K562 (cell line): ENCODE results near the gene HOXD4. TPM values are rescaled to one million over a fixed set of nuclear protein-coding genes. Genes with fewer than 3 reads are reported as not detected.

Source experiments
- ATAC-seq: fragments of 200-7000 bp; cut with Tn5 transposase; 3 replicates; pipeline ENCODE4 v1.9.1; 2020; ENCODE audit warnings: moderate library complexity
- BruUV-seq: library from RNA; stranded (reverse); fragments of 400-500 nt; replicated peaks from 2 replicates; lab custom pipeline; 2021; lab: Mats Ljungman, UMichigan
- CTCF ChIA-PET: fragments of 300-600 bp; formaldehyde crosslinking; extraction: SDS; loops from one replicate; lab custom pipeline; 2021; ENCODE audit warnings: low intra/inter-chr PET ratio; lab: Yijun Ruan, JAX
- POLR2A ChIA-PET: fragments of 300-600, 350-650 bp; sonication (Branson Sonifier 250); formaldehyde crosslinking; extraction: SDS; loops from one replicate; lab custom pipeline; 2021; ENCODE audit warnings: antibody characterized with exemption, inconsistent platforms; lab: Yijun Ruan, JAX
- DNase-seq, 4 experiments: peaks; one replicate each; pipeline versions ENCODE4 v3.0.0 to v3.0.0-alpha.2; 2011 to 2018; ENCODE audit warnings: low spot score in 3 of 4, mixed read lengths in 3 of 4; ENCODE audit errors: extremely low read depth in 1 of 4
- FAIRE-seq: peaks from 2 replicates; lab custom pipeline; 2011; peaks lifted over from hg19 to GRCh38; lab: Jason Lieb, UNC
- H2AFZ ChIP-seq: 2 replicates; pipeline ENCODE4 v1.6.0; 2011; ENCODE audit warnings: low read depth, low read length, control low read depth, inconsistent platforms
- H3K27ac ChIP-seq: fragments of 200-600 bp; 3 replicates; pipeline ENCODE4 v1.8.0; 2011; ENCODE audit warnings: low read depth, mild to moderate bottlenecking, control low read depth, inconsistent platforms, low read length, moderate library complexity, mixed read lengths; ENCODE audit errors: extremely low read depth
- H3K27me3 ChIP-seq, 2 experiments: fragments of 300-600 bp in 1 of 2; 2 replicates in 1 of 2; 3 replicates in 1 of 2; pipeline versions ENCODE4 v1.6.0 to v1.8.0; 2011; ENCODE audit warnings: inconsistent platforms in 2 of 2, low read length in 2 of 2, mild to moderate bottlenecking in 1 of 2, mixed read lengths in 1 of 2, moderate library complexity in 1 of 2; ENCODE audit not compliant: control insufficient read depth in 2 of 2, insufficient read depth in 2 of 2
- H3K36me3 ChIP-seq: fragments of 300-600 bp; 3 replicates; pipeline ENCODE4 v1.8.0; 2011; ENCODE audit warnings: mild to moderate bottlenecking, low read length, inconsistent platforms; ENCODE audit not compliant: control insufficient read depth, insufficient read depth
- H3K4me1 ChIP-seq, 2 experiments: fragments of 200-600 bp in 1 of 2; replicated peaks in 1 of 2; 2 replicates in 1 of 2; 3 replicates in 1 of 2; pipeline versions ENCODE4 v1.5.1 to v1.8.0; 2011; ENCODE audit warnings: inconsistent platforms in 2 of 2, low read length in 2 of 2, mild to moderate bottlenecking in 1 of 2, mixed read lengths in 1 of 2, moderate library complexity in 1 of 2; ENCODE audit not compliant: control insufficient read depth in 2 of 2, insufficient read depth in 2 of 2
- H3K4me2 ChIP-seq: 2 replicates; pipeline ENCODE4 v1.6.1; 2011; ENCODE audit warnings: low read length, control low read depth, inconsistent platforms, mixed read lengths; ENCODE audit not compliant: insufficient read depth
- H3K4me3 ChIP-seq: fragments of 200-600 bp; sonication (generic), shearing (Covaris generic); 2 replicates; pipeline ENCODE4 v1.5.1; 2016; ENCODE audit warnings: control low read depth, inconsistent platforms
- H3K79me2 ChIP-seq: fragments of 200-600 bp; 3 replicates; pipeline ENCODE4 v1.8.0; 2011; ENCODE audit warnings: low read length, inconsistent platforms; ENCODE audit not compliant: control insufficient read depth, insufficient read depth
- H3K9ac ChIP-seq, 2 experiments: 2 replicates each; pipeline versions ENCODE4 v1.6.0 to v1.6.1; 2011; ENCODE audit warnings: low read depth in 2 of 2, low read length in 2 of 2, control low read depth in 1 of 2, inconsistent platforms in 1 of 2, mild to moderate bottlenecking in 1 of 2, mixed read lengths in 1 of 2; ENCODE audit not compliant: insufficient read depth in 1 of 2
- H3K9me1 ChIP-seq: one replicate; pipeline ENCODE4 v1.6.0; 2011; ENCODE audit warnings: inconsistent platforms, mild to moderate bottlenecking, low read length, moderate library complexity; ENCODE audit not compliant: control insufficient read depth, insufficient read depth
- H3K9me3 ChIP-seq: replicated peaks from 2 replicates; pipeline ENCODE4 v1.5.1; 2011; ENCODE audit warnings: low read depth, low read length, inconsistent platforms; ENCODE audit not compliant: control insufficient read depth, insufficient read depth
- H4K20me1 ChIP-seq: replicated peaks from 2 replicates; pipeline ENCODE4 v1.6.1; 2011; ENCODE audit warnings: low read length, inconsistent platforms, mixed read lengths; ENCODE audit not compliant: control insufficient read depth, insufficient read depth
- BACH1 ChIP-seq: fragments of 200-800 bp; sonication (Bioruptor generic); IDR thresholded peaks from 2 replicates; pipeline ENCODE4 v1.6.1; 2016; ENCODE audit warnings: missing genetic modification characterization, missing compliant biosample characterization
- FOXK2 ChIP-seq, 2 experiments: fragments of 450-650 bp; IDR thresholded peaks in 1 of 2; conservative IDR thresholded peaks in 1 of 2; 2 replicates each; pipeline ENCODE4 v1.6.1; 2016; ENCODE audit warnings: low read depth in 2 of 2, mild to moderate bottlenecking in 1 of 2
- HDAC2 ChIP-seq: fragments of 450-650 bp; IDR thresholded peaks from 2 replicates; pipeline ENCODE4 v1.6.1; 2016; ENCODE audit warnings: mild to moderate bottlenecking
- HSF4 ChIP-seq: fragments of 250-450 bp; sonication (Bioruptor Pico); IDR thresholded peaks from 2 replicates; pipeline ENCODE4 v2.1.2; 2022; ENCODE audit warnings: mild to moderate bottlenecking, moderate library complexity, borderline replicate concordance
- ILK ChIP-seq: fragments of 450-650 bp; IDR thresholded peaks from 2 replicates; pipeline ENCODE4 v1.6.1; 2016; ENCODE audit warnings: missing genetic modification characterization, low read depth, mild to moderate bottlenecking, missing compliant biosample characterization, moderate library complexity, borderline replicate concordance
- IRF2 ChIP-seq: sonication (generic); formaldehyde crosslinking; IDR thresholded peaks from 2 replicates; pipeline ENCODE4 v1.8.1; 2022; ENCODE audit warnings: mild to moderate bottlenecking, missing genetic modification reagents
- KHSRP ChIP-seq: fragments of 450-650 bp; IDR thresholded peaks from 2 replicates; pipeline ENCODE4 v1.6.1; 2017
- MEIS2 ChIP-seq: fragments of 450-650 bp; IDR thresholded peaks from 2 replicates; pipeline ENCODE4 v1.6.1; 2014; ENCODE audit warnings: mild to moderate bottlenecking; ENCODE audit not compliant: partially characterized antibody
- PKNOX1 ChIP-seq: fragments of 450-650 bp; IDR thresholded peaks from 2 replicates; pipeline ENCODE4 v1.6.1; 2016
- TEAD1 ChIP-seq, 2 experiments: fragments of 450-650 bp in 1 of 2; sonication (generic) in 1 of 2; formaldehyde crosslinking; IDR thresholded peaks; 2 replicates each; pipeline versions ENCODE4 v1.4.0 to v1.8.0; 2020 to 2022; ENCODE audit warnings: mild to moderate bottlenecking in 2 of 2, missing genetic modification reagents in 1 of 2
- ZNF280B ChIP-seq: fragments of 250-450 bp; sonication (Bioruptor Pico); IDR thresholded peaks from 2 replicates; pipeline ENCODE4 v1.5.1; 2021; ENCODE audit warnings: mild to moderate bottlenecking
- ZNF695 ChIP-seq: fragments of 450-650 bp; formaldehyde crosslinking; IDR thresholded peaks from 2 replicates; pipeline ENCODE4 v1.4.0; 2020; ENCODE audit warnings: mild to moderate bottlenecking, moderate library complexity
- ZNF76 ChIP-seq: fragments of 250-450 bp; sonication (Bioruptor Pico); IDR thresholded peaks from 2 replicates; pipeline ENCODE4 v1.4.0; 2020; ENCODE audit warnings: mild to moderate bottlenecking, moderate library complexity, borderline replicate concordance
- ZNF830 ChIP-seq: fragments of 250-450 bp; sonication (Bioruptor Pico); IDR thresholded peaks from 2 replicates; pipeline ENCODE4 v1.5.0; 2021; ENCODE audit warnings: mild to moderate bottlenecking
- WGBS: fragments of 100-300 bp; shearing (Covaris generic); methylation state at CpG from one replicate; pipeline ENCODE4 v1.1.6; 2016; ENCODE audit warnings: low coverage, mixed read lengths; ENCODE audit not compliant: insufficient coverage; ENCODE audit errors: missing lambda C conversion rate; 5-methylcytosine and 5-hydroxymethylcytosine counted together
- in situ Hi-C: fragments of 300-500 bp; cut with MboI; formaldehyde crosslinking; loops from 4 replicates; pipeline ENCODE4 v1.15.0; 2018; ENCODE audit warnings: inconsistent platforms, mixed read lengths
- intact Hi-C: fragments of 100-400 bp; cut with micrococcal nuclease; formaldehyde crosslinking; loops from 2 replicates; pipeline ENCODE4 v1.14.2; 2022
- polyA plus RNA-seq, 8 experiments: library from polyadenylated mRNA; depleted of rRNA in 4 of 8; stranded (reverse) in 5 of 8; unstranded in 3 of 8; fragments of >200 nt; fragmentation: Nextera tagmentation in 2 of 8; fragmentation: Illumina TruSeq in 1 of 8; extraction: Ambion mirVana in 2 of 8; extraction: Trizol in 1 of 8; gene quantifications; 2 replicates each; pipeline versions ENCODE4 v1.2.1 to v1.2.3, GENCODE V29; 2011 to 2014; ENCODE audit warnings: inconsistent platforms in 1 of 8, missing spikeins in 1 of 8
- total RNA-seq, 7 experiments: library from RNA; depleted of rRNA in 6 of 7; stranded (reverse); fragments of >200 nt in 6 of 7; fragmentation: Illumina TruSeq in 2 of 7; extraction: Trizol in 2 of 7; gene quantifications; 2 replicates each; pipeline versions ENCODE4 v1.2.1 to v1.2.3, GENCODE V29; 2011 to 2021; ENCODE audit warnings: low replicate concordance in 1 of 7

Gene HOXD4
- total and polyA plus RNA-seq, 9 of the 15 experiments (the other 6 are each of a cell fraction or from before 2014, with no cell fraction given): not detected

GRCh38 chr2:176133389-176133788 lies 18.0 kb upstream of the HOXD4 start (continued):
- TF ChIP-seq ILK (tag) (no peak), IRF2 (CRISPR knock-in tag) (no peak), TEAD1 (CRISPR knock-in tag; IDR thresholded peaks at IDR 0.05) (no peak)

GRCh38 chr2:176134035-176134434 lies 17.3 kb upstream of the HOXD4 start:
- Histone ChIP-seq H3K27me3 (peaks cover 47 to 72% of the 10 kb centered on the region in 2 experiments), H3K9me3 (no peaks in the 10 kb centered on the region), H3K4me3 (no peak overlapping the region), H3K9ac (no peak overlapping the region), H3K79me2 (no peaks in the 10 kb centered on the region), H3K27ac (no peak overlapping the region), H3K36me3 (no peaks in the 10 kb centered on the region), H3K4me1 (peaks cover 0 to 23% of the 10 kb centered on the region in 2 experiments; a peak in 2 of 5 replicates), H4K20me1 (0 out of 2 replicates have a peak, but pooled peaks cover 2% of the 10 kb centered on the region), H2AFZ (no peak overlapping the region), H3K9me1 (no peaks in the 10 kb centered on the region), H3K4me2 (no peak overlapping the region)
- BruUV-seq: no TSS peak
- ATAC-seq (no peak), DNase-seq (no peak), FAIRE-seq (peak; percentile 26)
- TF ChIP-seq HDAC2 (no peak), HSF4 (CRISPR knock-in tag) (no peak), FOXK2 (conservative IDR thresholded peaks at IDR 0.05 in 1 of 2, IDR thresholded peaks at IDR 0.05 in 1 of 2; ENCODE audit: low read depth in 2 of 2) (no peak), ZNF830 (no peak), ZNF695 (CRISPR knock-in tag) (no peak), KHSRP (no peak), MEIS2 (no peak), ZNF76 (CRISPR knock-in tag) (no peak), ZNF280B (CRISPR knock-in tag) (no peak), PKNOX1 (no peak), BACH1 (tag) (no peak)
- intact Hi-C loops: no loop called here
- 0% methylated on average over 4 of the region's 4 CpGs for WGBS
- in situ Hi-C loops: loop anchor here (25.0 kb wide), 2 partner anchors 678 to 1628 kb away; no protein-coding TSS in a partner anchor
- ChIA-PET POLR2A (interaction anchor here (2.3 kb wide), 1 partner anchor 321 kb away, joined by 5 read pairs; no protein-coding TSS in a partner anchor), CTCF (interaction anchor here (0.6 kb wide), 1 partner anchor 895 kb away, joined by 3 read pairs; no protein-coding TSS in a partner anchor)
